C4-2B (cell line): ENCODE data around the gene B4GALT5.

Experiments used
- CTCF ChIP-seq: fragments of 450-650 bp; conservative IDR thresholded peaks from 2 replicates; pipeline ENCODE4 v1.5.1; 2017; ENCODE audit warnings: mild to moderate bottlenecking
- ZFX ChIP-seq: fragments of 450-650 bp; IDR thresholded peaks from 2 replicates; pipeline ENCODE4 v1.6.1; 2017

- no peak for TF ChIP-seq ZFX
- TF ChIP-seq CTCF: no peak
These were observed 86.3 kb downstream of the B4GALT5 start for GRCh38 chr20:49627329-49627761.
